Measurements from ENCODE around the gene EPOP.
A peak's percentile ranks its signal among the peaks of the same experiment; 100 is the strongest.
"Not testable (repeated sequence)": the region's sequence is repeated elsewhere in the genome, so short reads cannot be mapped to it uniquely, and the experiment has no call there.

The EPOP gene

GRCh38 chr17:38654411-38655398 is 20.1 kb downstream of the EPOP start:
- H3K9ac ChIP-seq: no peak overlapping the region
- H2AFZ ChIP-seq (ENCODE audit: low read depth): peak overlapping the region; percentile 7; the same call in 1 of the 2 replicates
- no peaks in the 10 kb centered on the region for H3K79me2 ChIP-seq (ENCODE audit: insufficient read depth, low read depth)
- H3K4me3 ChIP-seq (IDR thresholded peaks at IDR 0.05; ENCODE audit: insufficient read depth, low read depth, low read length): no peak overlapping the region
- TF ChIP-seq, protein P1, sequence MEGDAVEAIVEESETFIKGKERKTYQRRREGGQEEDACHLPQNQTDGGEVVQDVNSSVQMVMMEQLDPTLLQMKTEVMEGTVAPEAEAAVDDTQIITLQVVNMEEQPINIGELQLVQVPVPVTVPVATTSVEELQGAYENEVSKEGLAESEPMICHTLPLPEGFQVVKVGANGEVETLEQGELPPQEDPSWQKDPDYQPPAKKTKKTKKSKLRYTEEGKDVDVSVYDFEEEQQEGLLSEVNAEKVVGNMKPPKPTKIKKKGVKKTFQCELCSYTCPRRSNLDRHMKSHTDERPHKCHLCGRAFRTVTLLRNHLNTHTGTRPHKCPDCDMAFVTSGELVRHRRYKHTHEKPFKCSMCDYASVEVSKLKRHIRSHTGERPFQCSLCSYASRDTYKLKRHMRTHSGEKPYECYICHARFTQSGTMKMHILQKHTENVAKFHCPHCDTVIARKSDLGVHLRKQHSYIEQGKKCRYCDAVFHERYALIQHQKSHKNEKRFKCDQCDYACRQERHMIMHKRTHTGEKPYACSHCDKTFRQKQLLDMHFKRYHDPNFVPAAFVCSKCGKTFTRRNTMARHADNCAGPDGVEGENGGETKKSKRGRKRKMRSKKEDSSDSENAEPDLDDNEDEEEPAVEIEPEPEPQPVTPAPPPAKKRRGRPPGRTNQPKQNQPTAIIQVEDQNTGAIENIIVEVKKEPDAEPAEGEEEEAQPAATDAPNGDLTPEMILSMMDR (conservative IDR thresholded peaks at IDR 0.05; ENCODE audit: low read depth, low read length): no peak
- H3K27me3 ChIP-seq (ENCODE audit: insufficient read depth, low read depth): no peaks in the 10 kb centered on the region
- no peak overlapping the region for H3K27ac ChIP-seq
- peaks cover 6% of the 10 kb centered on the region for H3K4me1 ChIP-seq (ENCODE audit: low read depth, poor library complexity, severe bottlenecking)
- no peaks in the 10 kb centered on the region for H3K36me3 ChIP-seq (ENCODE audit: insufficient read depth)
- H4K20me1 ChIP-seq (ENCODE audit: insufficient read depth): no peaks in the 10 kb centered on the region
- no peak overlapping the region for H3K4me2 ChIP-seq

GRCh38 chr17:38653679-38654078 is 21.1 kb downstream of the EPOP start:
- Histone ChIP-seq H3K36me3 (ENCODE audit: insufficient read depth) (no peaks in the 10 kb centered on the region), H3K4me3 (IDR thresholded peaks at IDR 0.05; ENCODE audit: insufficient read depth, low read depth, low read length) (no peak overlapping the region), H3K4me1 (ENCODE audit: low read depth, poor library complexity, severe bottlenecking) (peaks cover 6% of the 10 kb centered on the region), H2AFZ (ENCODE audit: low read depth) (no peak overlapping the region), H3K79me2 (ENCODE audit: insufficient read depth, low read depth) (no peaks in the 10 kb centered on the region), H3K9ac (no peak overlapping the region), H4K20me1 (ENCODE audit: insufficient read depth) (no peaks in the 10 kb centered on the region), H3K27me3 (ENCODE audit: insufficient read depth, low read depth) (no peaks in the 10 kb centered on the region), H3K27ac (no peak overlapping the region), H3K4me2 (no peak overlapping the region)
- TF ChIP-seq, protein P1 (conservative IDR thresholded peaks at IDR 0.05; ENCODE audit: low read depth, low read length): no peak

DNA sequence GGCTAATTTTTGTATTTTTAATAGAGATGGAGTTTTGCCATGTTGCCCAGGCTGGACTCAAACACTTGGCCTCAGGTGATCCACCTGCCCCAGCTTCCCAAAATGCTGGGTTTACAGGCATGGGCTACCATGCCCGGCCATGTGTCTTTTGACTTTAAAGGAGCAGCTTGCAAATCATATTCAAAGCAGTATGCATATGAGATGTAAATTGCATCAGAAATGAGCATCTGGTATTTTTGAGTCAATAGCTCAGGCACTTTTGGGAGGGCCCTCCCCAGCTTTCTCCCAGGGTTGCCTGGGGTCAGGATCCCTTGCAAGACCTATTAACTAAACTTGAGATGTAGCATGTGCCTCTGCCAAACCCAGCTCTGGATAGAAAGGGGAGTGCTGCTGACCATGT is 21.5 kb downstream of the EPOP start:
- TF ChIP-seq, protein P1 (conservative IDR thresholded peaks at IDR 0.05; ENCODE audit: low read depth, low read length): no peak
- H3K4me1 ChIP-seq (ENCODE audit: low read depth, poor library complexity, severe bottlenecking): peaks cover 6% of the 10 kb centered on the region
- H3K4me2 ChIP-seq: no peak overlapping the region

DNA sequence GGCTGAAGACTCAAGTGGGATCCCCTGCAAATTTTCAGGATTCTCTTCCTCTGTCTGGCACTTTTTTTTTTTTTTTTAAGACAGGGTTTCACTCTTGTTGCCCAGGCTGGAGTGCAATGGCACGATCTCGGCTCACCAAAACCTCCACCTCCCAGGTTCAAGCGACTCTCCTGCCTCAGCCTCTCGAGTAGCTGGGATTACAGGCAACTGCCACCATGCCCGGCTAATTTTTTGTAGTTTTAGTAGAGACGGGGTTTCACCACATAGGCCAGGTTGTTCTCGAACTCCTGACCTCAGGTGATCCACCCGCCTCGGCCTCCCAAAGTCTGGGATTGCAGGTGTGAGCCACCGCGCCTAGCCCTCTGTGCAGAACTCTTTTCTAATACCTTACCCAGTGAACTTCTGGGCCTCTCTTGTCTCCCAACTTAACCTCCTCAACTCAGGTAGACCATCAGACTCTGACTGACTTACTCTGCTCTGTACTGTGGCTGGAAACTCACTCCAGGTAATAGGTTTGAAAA is 24.0 kb downstream of the EPOP start:
- not testable (repeated sequence) for H3K79me2 ChIP-seq (ENCODE audit: insufficient read depth, low read depth); H3K36me3 ChIP-seq (ENCODE audit: insufficient read depth); H3K4me2 ChIP-seq; H2AFZ ChIP-seq (ENCODE audit: low read depth); H3K4me3 ChIP-seq (IDR thresholded peaks at IDR 0.05; ENCODE audit: insufficient read depth, low read depth, low read length); H3K27ac ChIP-seq; H4K20me1 ChIP-seq (ENCODE audit: insufficient read depth); H3K27me3 ChIP-seq (ENCODE audit: insufficient read depth, low read depth); H3K9ac ChIP-seq; H3K4me1 ChIP-seq (ENCODE audit: low read depth, poor library complexity, severe bottlenecking)

More for the DNA sequence above, 21.5 kb downstream of the EPOP start:
- Histone ChIP-seq H3K27ac (no peak overlapping the region), H2AFZ (ENCODE audit: low read depth) (no peak overlapping the region), H3K36me3 (ENCODE audit: insufficient read depth) (no peaks in the 10 kb centered on the region), H3K9ac (no peak overlapping the region), H4K20me1 (ENCODE audit: insufficient read depth) (no peaks in the 10 kb centered on the region), H3K4me3 (IDR thresholded peaks at IDR 0.05; ENCODE audit: insufficient read depth, low read depth, low read length) (no peak overlapping the region), H3K27me3 (ENCODE audit: insufficient read depth, low read depth) (no peaks in the 10 kb centered on the region), H3K79me2 (ENCODE audit: insufficient read depth, low read depth) (no peaks in the 10 kb centered on the region)

GRCh38 chr17:38637951-38638350 is 36.8 kb downstream of the EPOP start:
- Histone ChIP-seq H3K27me3 (ENCODE audit: insufficient read depth, low read depth) (no peaks in the 10 kb centered on the region), H3K27ac (no peak overlapping the region), H3K79me2 (ENCODE audit: insufficient read depth, low read depth) (no peaks in the 10 kb centered on the region), H3K4me1 (ENCODE audit: low read depth, poor library complexity, severe bottlenecking) (no peaks in the 10 kb centered on the region), H2AFZ (ENCODE audit: low read depth) (no peak overlapping the region), H3K4me3 (IDR thresholded peaks at IDR 0.05; ENCODE audit: insufficient read depth, low read depth, low read length) (no peak overlapping the region), H3K36me3 (ENCODE audit: insufficient read depth) (no peaks in the 10 kb centered on the region), H3K4me2 (no peak overlapping the region), H4K20me1 (ENCODE audit: insufficient read depth) (no peaks in the 10 kb centered on the region), H3K9ac (no peak overlapping the region)
- TF ChIP-seq, protein P1 (conservative IDR thresholded peaks at IDR 0.05; ENCODE audit: low read depth, low read length): no peak

All from KMS-11 (cell line).